Activated CD4-positive, alpha-beta T cell treated with anti-CD3 and anti-CD28 coated beads, Interleukin-2, amount 50 U/mL, for 48 hours (primary cell): ENCODE measurements around the gene HIGD2A.

Experiments used
- DNase-seq, 2 experiments: peaks; one replicate each; pipeline ENCODE4 v3.0.0-alpha.2; 2020

The HIGD2A gene

GRCh38 chr5:176418251-176418650, 29.7 kb downstream of the HIGD2A start:
- DNase-seq, result no peak

- no peak for DNase-seq
These were observed 31.5 kb downstream of the HIGD2A start for GRCh38 chr5:176420086-176420485.

- DNase-seq, result no peak
These were observed 32.5 kb downstream of the HIGD2A start for GRCh38 chr5:176420972-176421544.

- DNase-seq, result no peak
These were observed 35.6 kb downstream of the HIGD2A start for GRCh38 chr5:176424181-176424580.

GRCh38 chr5:176425138-176425537, 36.6 kb downstream of the HIGD2A start:
- DNase-seq, result no peak

- DNase-seq, result no peak
These were observed 37.2 kb downstream of the HIGD2A start for GRCh38 chr5:176425791-176426190.

GRCh38 chr5:176426876-176427275, 38.3 kb downstream of the HIGD2A start:
- no peak for DNase-seq

- no peak for DNase-seq
These were observed 39.4 kb downstream of the HIGD2A start for GRCh38 chr5:176427971-176428370.

GRCh38 chr5:176429972-176430371, 41.4 kb downstream of the HIGD2A start:
- no peak for DNase-seq

- DNase-seq, result no peak
These were observed 44.2 kb downstream of the HIGD2A start for GRCh38 chr5:176432707-176433106.

- DNase-seq, result no peak
These were observed 48.1 kb downstream of the HIGD2A start for GRCh38 chr5:176436656-176437055.

- no peak for DNase-seq
These were observed 50.6 kb downstream of the HIGD2A start for GRCh38 chr5:176438959-176439757.
